Measurements from ENCODE around the gene GFOD2. TPM values are rescaled to one million over a fixed set of nuclear protein-coding genes. Genes with fewer than 3 reads are reported as not detected.

The GFOD2 gene
- total RNA-seq, 1 donor: 2.0 TPM

GRCh38 chr16:67723151-67723910 is 4.2 kb upstream of the GFOD2 start:
- Histone ChIP-seq H3K9me3 (ENCODE audit: low read depth, low read length) (no peaks in the 10 kb centered on the region), H3K4me1 (ENCODE audit: insufficient read depth, low read length) (peaks cover 14% of the 10 kb centered on the region), H3K27me3 (ENCODE audit: insufficient read depth, low read length) (no peaks in the 10 kb centered on the region), H3K4me3 (ENCODE audit: low read length) (no peak overlapping the region)

GRCh38 chr16:67720236-67720635 is 1.1 kb upstream of the GFOD2 start:
- H3K4me3 ChIP-seq (ENCODE audit: low read length): no peak overlapping the region
- H3K27me3 ChIP-seq (ENCODE audit: insufficient read depth, low read length): no peaks in the 10 kb centered on the region
- no peaks in the 10 kb centered on the region for H3K9me3 ChIP-seq (ENCODE audit: low read depth, low read length)

GRCh38 chr16:67719778-67720144 is 645 bp upstream of the GFOD2 start:
- H3K9me3 ChIP-seq (ENCODE audit: low read depth, low read length): no peaks in the 10 kb centered on the region

More at GRCh38 chr16:67720236-67720635, 1.1 kb upstream of the GFOD2 start:
- peaks cover 24% of the 10 kb centered on the region for H3K4me1 ChIP-seq (ENCODE audit: insufficient read depth, low read length)

GRCh38 chr16:67718668-67719047 is 458 bp downstream of the GFOD2 start:
- Histone ChIP-seq H3K27me3 (ENCODE audit: insufficient read depth, low read length) (no peaks in the 10 kb centered on the region), H3K9me3 (ENCODE audit: low read depth, low read length) (no peaks in the 10 kb centered on the region), H3K4me1 (ENCODE audit: insufficient read depth, low read length) (peaks cover 37% of the 10 kb centered on the region), H3K4me3 (ENCODE audit: low read length) (peak overlapping the region; percentile 83)

More at GRCh38 chr16:67719778-67720144, 645 bp upstream of the GFOD2 start:
- H3K27me3 ChIP-seq (ENCODE audit: insufficient read depth, low read length): no peaks in the 10 kb centered on the region
- H3K4me3 ChIP-seq (ENCODE audit: low read length): peak overlapping the region; percentile 83
- peaks cover 27% of the 10 kb centered on the region for H3K4me1 ChIP-seq (ENCODE audit: insufficient read depth, low read length)

GRCh38 chr16:67716097-67716496 is 3.0 kb downstream of the GFOD2 start:
- Histone ChIP-seq H3K4me3 (ENCODE audit: low read length) (no peak overlapping the region), H3K27me3 (ENCODE audit: insufficient read depth, low read length) (no peaks in the 10 kb centered on the region), H3K4me1 (ENCODE audit: insufficient read depth, low read length) (peaks cover 46% of the 10 kb centered on the region), H3K9me3 (ENCODE audit: low read depth, low read length) (no peaks in the 10 kb centered on the region)

GRCh38 chr16:67714522-67714921 is 4.6 kb downstream of the GFOD2 start:
- Histone ChIP-seq H3K9me3 (ENCODE audit: low read depth, low read length) (no peaks in the 10 kb centered on the region), H3K4me1 (ENCODE audit: insufficient read depth, low read length) (peaks cover 36% of the 10 kb centered on the region), H3K27me3 (ENCODE audit: insufficient read depth, low read length) (no peaks in the 10 kb centered on the region), H3K4me3 (ENCODE audit: low read length) (no peak overlapping the region)

- Histone ChIP-seq H3K9me3 (ENCODE audit: low read depth, low read length) (no peaks in the 10 kb centered on the region), H3K27me3 (ENCODE audit: insufficient read depth, low read length) (no peaks in the 10 kb centered on the region), H3K4me3 (ENCODE audit: low read length) (no peak overlapping the region), H3K4me1 (ENCODE audit: insufficient read depth, low read length) (peaks cover 36% of the 10 kb centered on the region)
These were observed 5.4 kb downstream of the GFOD2 start for GRCh38 chr16:67713647-67714273.

GRCh38 chr16:67710607-67711006 is 8.5 kb downstream of the GFOD2 start:
- Histone ChIP-seq H3K4me1 (ENCODE audit: insufficient read depth, low read length) (peaks cover 21% of the 10 kb centered on the region), H3K27me3 (ENCODE audit: insufficient read depth, low read length) (no peaks in the 10 kb centered on the region), H3K9me3 (ENCODE audit: low read depth, low read length) (no peaks in the 10 kb centered on the region), H3K4me3 (ENCODE audit: low read length) (no peak overlapping the region)

GRCh38 chr16:67709050-67709449 is 10.1 kb downstream of the GFOD2 start:
- peaks cover 13% of the 10 kb centered on the region for H3K4me1 ChIP-seq (ENCODE audit: insufficient read depth, low read length)
- H3K4me3 ChIP-seq (ENCODE audit: low read length): no peak overlapping the region
- no peaks in the 10 kb centered on the region for H3K9me3 ChIP-seq (ENCODE audit: low read depth, low read length)
- no peaks in the 10 kb centered on the region for H3K27me3 ChIP-seq (ENCODE audit: insufficient read depth, low read length)

GRCh38 chr16:67708368-67708771 is 10.7 kb downstream of the GFOD2 start:
- Histone ChIP-seq H3K4me3 (ENCODE audit: low read length) (no peak overlapping the region), H3K4me1 (ENCODE audit: insufficient read depth, low read length) (peaks cover 6% of the 10 kb centered on the region), H3K9me3 (ENCODE audit: low read depth, low read length) (no peaks in the 10 kb centered on the region)

GRCh38 chr16:67707790-67708189 is 11.3 kb downstream of the GFOD2 start:
- Histone ChIP-seq H3K4me3 (ENCODE audit: low read length) (no peak overlapping the region), H3K4me1 (ENCODE audit: insufficient read depth, low read length) (no peaks in the 10 kb centered on the region), H3K27me3 (ENCODE audit: insufficient read depth, low read length) (no peaks in the 10 kb centered on the region), H3K9me3 (ENCODE audit: low read depth, low read length) (no peaks in the 10 kb centered on the region)

More at GRCh38 chr16:67708368-67708771, 10.7 kb downstream of the GFOD2 start:
- no peaks in the 10 kb centered on the region for H3K27me3 ChIP-seq (ENCODE audit: insufficient read depth, low read length)

GRCh38 chr16:67707210-67707609 is 11.9 kb downstream of the GFOD2 start:
- Histone ChIP-seq H3K27me3 (ENCODE audit: insufficient read depth, low read length) (no peaks in the 10 kb centered on the region), H3K9me3 (ENCODE audit: low read depth, low read length) (no peaks in the 10 kb centered on the region), H3K4me3 (ENCODE audit: low read length) (no peak overlapping the region), H3K4me1 (ENCODE audit: insufficient read depth, low read length) (no peaks in the 10 kb centered on the region)

- no peaks in the 10 kb centered on the region for H3K4me1 ChIP-seq (ENCODE audit: insufficient read depth, low read length)
- no peaks in the 10 kb centered on the region for H3K27me3 ChIP-seq (ENCODE audit: insufficient read depth, low read length)
- no peak overlapping the region for H3K4me3 ChIP-seq (ENCODE audit: low read length)
- H3K9me3 ChIP-seq (ENCODE audit: low read depth, low read length): no peaks in the 10 kb centered on the region
These were observed 15.0 kb downstream of the GFOD2 start for GRCh38 chr16:67704110-67704509.

- no peaks in the 10 kb centered on the region for H3K4me1 ChIP-seq (ENCODE audit: insufficient read depth, low read length)
- no peaks in the 10 kb centered on the region for H3K27me3 ChIP-seq (ENCODE audit: insufficient read depth, low read length)
- H3K4me3 ChIP-seq (ENCODE audit: low read length): no peak overlapping the region
- no peaks in the 10 kb centered on the region for H3K9me3 ChIP-seq (ENCODE audit: low read depth, low read length)
These were observed 15.5 kb downstream of the GFOD2 start for GRCh38 chr16:67703626-67704025.

GRCh38 chr16:67702130-67702529 is 17.0 kb downstream of the GFOD2 start:
- Histone ChIP-seq H3K9me3 (ENCODE audit: low read depth, low read length) (no peaks in the 10 kb centered on the region), H3K27me3 (ENCODE audit: insufficient read depth, low read length) (no peaks in the 10 kb centered on the region), H3K4me1 (ENCODE audit: insufficient read depth, low read length) (peaks cover 12% of the 10 kb centered on the region), H3K4me3 (ENCODE audit: low read length) (no peak overlapping the region)

GRCh38 chr16:67701420-67701819 is 17.7 kb downstream of the GFOD2 start:
- Histone ChIP-seq H3K4me3 (ENCODE audit: low read length) (no peak overlapping the region), H3K4me1 (ENCODE audit: insufficient read depth, low read length) (peaks cover 17% of the 10 kb centered on the region), H3K9me3 (ENCODE audit: low read depth, low read length) (no peaks in the 10 kb centered on the region), H3K27me3 (ENCODE audit: insufficient read depth, low read length) (no peaks in the 10 kb centered on the region)
